HepG2 (cell line): ENCODE results near the gene MB21D2. TPM values are rescaled to one million over a fixed set of nuclear protein-coding genes. Genes with fewer than 3 reads are reported as not detected.

Experiments
- ATAC-seq: fragments of 200-7000 bp; cut with Tn5 transposase; 3 replicates; pipeline ENCODE4 v1.9.1; 2020; ENCODE audit warnings: mild to moderate bottlenecking, moderate library complexity
- BruUV-seq: library from RNA; stranded (reverse); fragments of 400-500 nt; replicated peaks from 2 replicates; lab custom pipeline; 2021; lab: Mats Ljungman, UMichigan
- CTCF ChIA-PET: fragments of 300-600 bp; formaldehyde crosslinking; extraction: SDS; loops from one replicate; lab custom pipeline; 2021; ENCODE audit warnings: low total read pairs, inconsistent platforms, low intra/inter-chr PET ratio; lab: Yijun Ruan, JAX
- POLR2A ChIA-PET: fragments of 350-600 bp; sonication (Branson Sonifier 250); formaldehyde crosslinking; loops from one replicate; lab custom pipeline; 2020; ENCODE audit warnings: antibody characterized with exemption, inconsistent platforms; lab: Yijun Ruan, JAX
- DNase-seq: peaks from one replicate; pipeline ENCODE4 v3.0.0-alpha.2; 2015; ENCODE audit warnings: low spot score
- FAIRE-seq: peaks from 3 replicates; lab custom pipeline; 2011; peaks lifted over from hg19 to GRCh38; lab: Jason Lieb, UNC
- H2AFZ ChIP-seq: one replicate; pipeline ENCODE4 v1.6.1; 2011; ENCODE audit warnings: low read length, inconsistent platforms
- H3K27ac ChIP-seq: fragments of 300-600 bp; 3 replicates; pipeline ENCODE4 v1.8.0; 2011; ENCODE audit warnings: mixed run types, mild to moderate bottlenecking, mixed read lengths, low read length, inconsistent platforms; ENCODE audit not compliant: insufficient read depth; ENCODE audit errors: extremely low read length
- H3K27me3 ChIP-seq, 2 experiments: fragments of 200-600 bp in 1 of 2; 2 replicates in 1 of 2; 3 replicates in 1 of 2; pipeline versions ENCODE4 v1.6.0 to v1.8.0; 2011; ENCODE audit warnings: low read length in 2 of 2, mild to moderate bottlenecking in 2 of 2, moderate library complexity in 2 of 2, inconsistent platforms in 1 of 2; ENCODE audit not compliant: insufficient read depth in 2 of 2, control insufficient read depth in 1 of 2
- H3K36me3 ChIP-seq, 2 experiments: fragments of 200-600 bp in 1 of 2; replicated peaks in 1 of 2; 2 replicates in 1 of 2; 3 replicates in 1 of 2; pipeline versions ENCODE4 v1.5.1 to v1.8.0; 2011; ENCODE audit warnings: low read length in 2 of 2, inconsistent platforms in 1 of 2; ENCODE audit not compliant: insufficient read depth in 2 of 2, control insufficient read depth in 1 of 2
- H3K4me1 ChIP-seq: 2 replicates; pipeline ENCODE4 v1.5.1; 2012; ENCODE audit warnings: low read length, inconsistent platforms; ENCODE audit not compliant: insufficient read depth
- H3K4me2 ChIP-seq: 2 replicates; pipeline ENCODE4 v1.6.0; 2011; ENCODE audit warnings: low read depth, low read length, inconsistent platforms
- H3K4me3 ChIP-seq, 3 experiments: fragments of 200-600 bp in 1 of 3; sonication (generic), shearing (Covaris generic) in 1 of 3; replicated peaks in 1 of 3; 2 replicates each; pipeline ENCODE4 v1.5.1; 2011 to 2016; ENCODE audit warnings: low read length in 3 of 3, inconsistent platforms in 2 of 3, low read depth in 2 of 3, mild to moderate bottlenecking in 2 of 3, control low read depth in 1 of 3, mixed read lengths in 1 of 3; ENCODE audit not compliant: insufficient read depth in 1 of 3
- H3K79me2 ChIP-seq: one replicate; pipeline ENCODE4 v1.6.1; 2011; ENCODE audit warnings: low read length, inconsistent platforms; ENCODE audit not compliant: insufficient read depth
- H3K9ac ChIP-seq: 2 replicates; pipeline ENCODE4 v1.6.0; 2011; ENCODE audit warnings: mild to moderate bottlenecking, low read depth, low read length, inconsistent platforms; ENCODE audit not compliant: insufficient read depth
- H3K9me3 ChIP-seq: 2 replicates; pipeline ENCODE4 v1.5.1; 2012; ENCODE audit warnings: mild to moderate bottlenecking, low read length
- H4K20me1 ChIP-seq: 2 replicates; pipeline ENCODE4 v1.6.0; 2011; ENCODE audit warnings: inconsistent platforms, mild to moderate bottlenecking, low read length, moderate library complexity; ENCODE audit not compliant: insufficient read depth
- ATF3 ChIP-seq: sonication (generic); formaldehyde crosslinking; IDR thresholded peaks from 2 replicates; pipeline ENCODE4 v1.4.0; 2020; ENCODE audit warnings: missing genetic modification reagents
- BCLAF1 ChIP-seq: fragments of 450-650 bp; IDR thresholded peaks from 2 replicates; pipeline ENCODE4 v1.6.1; 2017; ENCODE audit warnings: mild to moderate bottlenecking
- GMEB1 ChIP-seq: sonication (generic); formaldehyde crosslinking; IDR thresholded peaks from 2 replicates; pipeline ENCODE4 v1.5.1; 2020; ENCODE audit warnings: missing genetic modification reagents, mild to moderate bottlenecking, borderline replicate concordance
- GTF3A ChIP-seq: sonication (generic); formaldehyde crosslinking; conservative IDR thresholded peaks from 2 replicates; pipeline ENCODE4 v1.4.0; 2020; ENCODE audit warnings: mild to moderate bottlenecking, missing genetic modification reagents
- HOXA3 ChIP-seq: sonication (generic); formaldehyde crosslinking; IDR thresholded peaks from 2 replicates; pipeline ENCODE4 v1.5.0; 2020; ENCODE audit warnings: missing genetic modification reagents
- MXD4 ChIP-seq: IDR thresholded peaks from 2 replicates; pipeline ENCODE4 v1.6.1; 2016; ENCODE audit warnings: mild to moderate bottlenecking, missing biosample characterization, missing genetic modification reagents
- POLR2AphosphoS5 ChIP-seq: IDR thresholded peaks from 2 replicates; pipeline ENCODE4 v1.6.1; 2012; ENCODE audit warnings: low read depth, low read length
- STAT5B ChIP-seq: sonication (generic); formaldehyde crosslinking; IDR thresholded peaks from 2 replicates; pipeline ENCODE4 v1.4.0; 2020; ENCODE audit warnings: missing genetic modification reagents
- ZBTB37 ChIP-seq: sonication (generic); formaldehyde crosslinking; IDR thresholded peaks from 2 replicates; pipeline ENCODE4 v1.4.0; 2020; ENCODE audit warnings: mild to moderate bottlenecking, missing genetic modification reagents
- ZNF18 ChIP-seq: sonication (generic); formaldehyde crosslinking; IDR thresholded peaks from 2 replicates; pipeline ENCODE4 v1.8.0; 2022; ENCODE audit warnings: mild to moderate bottlenecking, missing genetic modification reagents; ENCODE audit not compliant: insufficient replicate concordance
- ZNF30 ChIP-seq: sonication (generic); formaldehyde crosslinking; IDR thresholded peaks from 2 replicates; pipeline ENCODE4 v1.5.0; 2020; ENCODE audit warnings: mild to moderate bottlenecking, missing genetic modification reagents
- ZUFSP ChIP-seq: sonication (generic); formaldehyde crosslinking; IDR thresholded peaks from 2 replicates; pipeline ENCODE4 v1.9.0; 2021; ENCODE audit warnings: missing genetic modification reagents, mild to moderate bottlenecking, borderline replicate concordance
- WGBS: methylation state at CpG from one replicate; pipeline ENCODE4 v1.1.6; 2017; ENCODE audit warnings: low lambda C conversion rate; 5-methylcytosine and 5-hydroxymethylcytosine counted together
- in situ Hi-C: cut with HindIII; loops from 2 replicates; pipeline ENCODE4 v1.10.0; 2017; ENCODE audit warnings: low pct_unique_long_range_greater_than_20kb; ENCODE audit not compliant: extremely low pct_ligation_motif_present
- intact Hi-C: fragments of 100-400 bp; cut with micrococcal nuclease; formaldehyde crosslinking; loops from one replicate; pipeline ENCODE4 v1.10.0; 2022; ENCODE audit not compliant: unreplicated experiment
- polyA plus RNA-seq, 8 experiments: library from polyadenylated mRNA; depleted of rRNA in 3 of 8; stranded (reverse) in 7 of 8; unstranded in 1 of 8; fragments of >200 nt; fragmentation: Illumina TruSeq in 4 of 8; extraction: Trizol in 4 of 8; gene quantifications; 2 replicates each; pipeline versions ENCODE4 v1.2.1 to v1.2.3, GENCODE V29; 2011 to 2016; ENCODE audit warnings: low read depth in 4 of 8, missing spikeins in 1 of 8, mixed read lengths in 1 of 8; ENCODE audit not compliant: insufficient read depth in 1 of 8
- total RNA-seq, 5 experiments: library from RNA; depleted of rRNA; stranded (reverse); fragments of >200 nt; fragmentation: Illumina TruSeq; extraction: Trizol; gene quantifications; 2 replicates each; pipeline ENCODE4 v1.2.3, GENCODE V29; 2016; ENCODE audit warnings: low read depth in 1 of 5

The MB21D2 gene
- total and polyA plus RNA-seq, 2 of the 13 experiments (the other 11 are each of a cell fraction or from before 2014, with no cell fraction given), result 0.90 to 1.6 TPM

- in situ Hi-C loops (no loop called here), intact Hi-C loops (no loop called here)
- no peak for ATAC-seq
- Histone ChIP-seq H3K4me2 (no peak overlapping the region), H4K20me1 (no peaks in the 10 kb centered on the region), H3K9me3 (no peaks in the 10 kb centered on the region), H3K9ac (no peak overlapping the region), H3K36me3 (no peaks in the 10 kb centered on the region), H2AFZ (no peak overlapping the region), H3K79me2 (no peaks in the 10 kb centered on the region), H3K4me1 (no peaks in the 10 kb centered on the region), H3K27ac (no peak overlapping the region), H3K4me3 (no peak overlapping the region), H3K27me3 (no peaks in the 10 kb centered on the region)
- no TSS peak for BruUV-seq
- 95% methylated on average over 4 of the region's 4 CpGs for WGBS
- FAIRE-seq, result no peak
- CTCF ChIA-PET, result no interaction called here
- no peak for DNase-seq
- POLR2A ChIA-PET, result no interaction called here
- TF ChIP-seq POLR2AphosphoS5, result no peak
- TF ChIP-seq ZBTB37, result no peak
- no peak for TF ChIP-seq ZUFSP (CRISPR knock-in tag)
- TF ChIP-seq MXD4 (CRISPR knock-in tag), result no peak
- no peak for TF ChIP-seq STAT5B (CRISPR knock-in tag)
- TF ChIP-seq BCLAF1, result no peak
- TF ChIP-seq ATF3, result no peak
- no peak for TF ChIP-seq GTF3A (CRISPR knock-in tag)
- no peak for TF ChIP-seq HOXA3 (CRISPR knock-in tag)
- TF ChIP-seq GMEB1 (CRISPR knock-in tag), result no peak
- TF ChIP-seq ZNF30 (CRISPR knock-in tag), result no peak
- no peak for TF ChIP-seq ZNF18 (CRISPR knock-in tag)
Observed at GRCh38 chr3:192863091-192863420, 54.6 kb downstream of the MB21D2 start.
